Measurements from ENCODE around the gene FHOD1. TPM values are rescaled to one million over a fixed set of nuclear protein-coding genes. Genes with fewer than 3 reads are reported as not detected.

FHOD1 gene
- total RNA-seq, 1 donor from 2014 or later: 2.6 TPM

- TF ChIP-seq CTCF (IDR thresholded peaks at IDR 0.05; ENCODE audit: insufficient read depth, low read length, severe bottlenecking): no peak
- H3K36me3 ChIP-seq (ENCODE audit: control insufficient read depth, insufficient read depth, low read length): no peaks in the 10 kb centered on the region
- DNase-seq (ENCODE audit: low read depth): peak; percentile 45
- no peaks in the 10 kb centered on the region for H3K27me3 ChIP-seq (ENCODE audit: control insufficient read depth, insufficient read depth, low read length)
- no peak for FAIRE-seq
- H3K4me3 ChIP-seq (ENCODE audit: low read depth, low read length): no peak overlapping the region
These were observed 65.9 kb downstream of the FHOD1 start for GRCh38 chr16:67181346-67181745.

GRCh38 chr16:67180166-67180565 is 67.1 kb downstream of the FHOD1 start:
- Histone ChIP-seq H3K36me3 (ENCODE audit: control insufficient read depth, insufficient read depth, low read length) (peaks cover 2% of the 10 kb centered on the region), H3K4me3 (ENCODE audit: low read depth, low read length) (no peak overlapping the region), H3K27me3 (ENCODE audit: control insufficient read depth, insufficient read depth, low read length) (no peaks in the 10 kb centered on the region)
- no peak for TF ChIP-seq CTCF (IDR thresholded peaks at IDR 0.05; ENCODE audit: insufficient read depth, low read length, severe bottlenecking)
- DNase-seq (ENCODE audit: low read depth) (no peak), FAIRE-seq (no peak)

GRCh38 chr16:67179421-67180080 is 67.7 kb downstream of the FHOD1 start:
- TF ChIP-seq CTCF (IDR thresholded peaks at IDR 0.05; ENCODE audit: insufficient read depth, low read length, severe bottlenecking): peak; percentile 35
- no peaks in the 10 kb centered on the region for H3K27me3 ChIP-seq (ENCODE audit: control insufficient read depth, insufficient read depth, low read length)
- H3K4me3 ChIP-seq (ENCODE audit: low read depth, low read length): no peak overlapping the region
- FAIRE-seq (no peak), DNase-seq (ENCODE audit: low read depth) (peak; percentile 52)
- H3K36me3 ChIP-seq (ENCODE audit: control insufficient read depth, insufficient read depth, low read length): peaks cover 5% of the 10 kb centered on the region

Other genes with a start within 250 kb of the FHOD1 start
- gene CBFB, start 218.3 kb downstream of the FHOD1 start, total RNA-seq: 101 and 121 TPM in 2 replicates
- 7.6 and 16.3 TPM in 2 replicates for gene PHAF1, start 137.5 kb downstream of the FHOD1 start, total RNA-seq
- 8.7 and 11.4 TPM in 2 replicates for gene B3GNT9, start 96.5 kb downstream of the FHOD1 start, total RNA-seq
- 31.9 and 35.8 TPM in 2 replicates for gene TRADD, start 87.6 kb downstream of the FHOD1 start, total RNA-seq
- 4.1 and 4.5 TPM in 2 replicates for gene FBXL8, start 87.5 kb downstream of the FHOD1 start, total RNA-seq
- 3.7 and 8.1 TPM in 2 replicates for gene HSF4, start 82.7 kb downstream of the FHOD1 start, total RNA-seq
- gene NOL3, start 76.9 kb downstream of the FHOD1 start, total RNA-seq: 28.2 and 37.8 TPM in 2 replicates
- gene MATCAP1, start 63.5 kb downstream of the FHOD1 start, total RNA-seq: 5.5 and 5.8 TPM in 2 replicates
- not detected in 2 replicates for gene EXOC3L1, start 57.3 kb downstream of the FHOD1 start, total RNA-seq
- gene E2F4, start 55.3 kb downstream of the FHOD1 start, total RNA-seq: 47.1 and 47.6 TPM in 2 replicates
- 25.6 and 44.0 TPM in 2 replicates for gene ELMO3, start 48.4 kb downstream of the FHOD1 start, total RNA-seq
- gene TMEM208, start 20.4 kb downstream of the FHOD1 start, total RNA-seq: 35.1 and 56.9 TPM in 2 replicates
- 0.26 TPM in 2 replicates for gene SLC9A5, start 1.5 kb upstream of the FHOD1 start, total RNA-seq
- 8.2 and 11.6 TPM in 2 replicates for gene PLEKHG4, start 32.1 kb upstream of the FHOD1 start, total RNA-seq
- not detected in 2 replicates for gene KCTD19, start 79.3 kb upstream of the FHOD1 start, total RNA-seq
- not detected in 2 replicates for gene LRRC36, start 79.3 kb upstream of the FHOD1 start, total RNA-seq
- gene TPPP3, start 146.0 kb upstream of the FHOD1 start, total RNA-seq: 0.13 TPM in 1 of 2 replicates, not detected in the other
- gene ZDHHC1, start 169.0 kb upstream of the FHOD1 start, total RNA-seq: 1.8 and 4.1 TPM in 2 replicates
- 2.1 and 2.3 TPM in 2 replicates for gene HSD11B2, start 183.6 kb upstream of the FHOD1 start, total RNA-seq
- 78.2 and 79.4 TPM in 2 replicates for gene ATP6V0D1, start 233.7 kb upstream of the FHOD1 start, total RNA-seq
- not detected in 2 replicates for gene AGRP, start 236.1 kb upstream of the FHOD1 start, total RNA-seq